Measurements from ENCODE around the gene ITIH2.
"Not testable (repeated sequence)": the region's sequence is repeated elsewhere in the genome, so short reads cannot be mapped to it uniquely, and the experiment has no call there.

Gene ITIH2

DNA sequence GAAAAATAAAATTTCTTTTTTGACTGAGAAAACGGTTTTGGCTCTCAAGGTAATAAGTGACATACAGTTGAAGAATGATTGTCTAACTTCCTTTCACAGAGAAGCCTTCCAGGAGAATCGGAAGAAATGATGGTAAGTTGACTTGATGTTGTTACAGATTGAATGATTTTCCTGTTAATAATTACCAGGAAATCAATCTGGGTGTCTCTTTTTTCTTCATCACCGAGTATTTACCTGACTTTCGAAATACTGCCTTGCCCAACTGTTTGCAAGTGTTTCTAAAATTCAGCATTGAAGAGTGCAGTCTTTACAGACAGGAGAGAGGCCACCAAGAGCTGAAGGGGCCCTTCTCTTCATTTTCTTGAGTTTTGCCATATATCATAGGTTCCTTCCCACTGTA lies 4.0 kb downstream of the ITIH2 start:
- Histone ChIP-seq H3K36me3 (replicated peaks; ENCODE audit: low read depth, low read length) (no peaks in the 10 kb centered on the region), H3K4me3 (ENCODE audit: low read length) (no peak overlapping the region), H3K9me3 (ENCODE audit: insufficient read depth, low read length) (no peaks in the 10 kb centered on the region), H3K4me1 (ENCODE audit: low read length) (no peaks in the 10 kb centered on the region), H4K20me1 (ENCODE audit: insufficient read depth, low read length) (no peaks in the 10 kb centered on the region), H3K79me2 (ENCODE audit: low read length) (no peaks in the 10 kb centered on the region), H3K27ac (ENCODE audit: low read length) (no peak overlapping the region), H3K4me2 (ENCODE audit: low read length) (no peak overlapping the region), H3K9ac (ENCODE audit: low read length) (no peak overlapping the region), H3K27me3 (ENCODE audit: low read depth, low read length) (peaks cover 31% of the 10 kb centered on the region), H2AFZ (ENCODE audit: low read depth, low read length) (no peak overlapping the region)
- TF ChIP-seq, protein P1, sequence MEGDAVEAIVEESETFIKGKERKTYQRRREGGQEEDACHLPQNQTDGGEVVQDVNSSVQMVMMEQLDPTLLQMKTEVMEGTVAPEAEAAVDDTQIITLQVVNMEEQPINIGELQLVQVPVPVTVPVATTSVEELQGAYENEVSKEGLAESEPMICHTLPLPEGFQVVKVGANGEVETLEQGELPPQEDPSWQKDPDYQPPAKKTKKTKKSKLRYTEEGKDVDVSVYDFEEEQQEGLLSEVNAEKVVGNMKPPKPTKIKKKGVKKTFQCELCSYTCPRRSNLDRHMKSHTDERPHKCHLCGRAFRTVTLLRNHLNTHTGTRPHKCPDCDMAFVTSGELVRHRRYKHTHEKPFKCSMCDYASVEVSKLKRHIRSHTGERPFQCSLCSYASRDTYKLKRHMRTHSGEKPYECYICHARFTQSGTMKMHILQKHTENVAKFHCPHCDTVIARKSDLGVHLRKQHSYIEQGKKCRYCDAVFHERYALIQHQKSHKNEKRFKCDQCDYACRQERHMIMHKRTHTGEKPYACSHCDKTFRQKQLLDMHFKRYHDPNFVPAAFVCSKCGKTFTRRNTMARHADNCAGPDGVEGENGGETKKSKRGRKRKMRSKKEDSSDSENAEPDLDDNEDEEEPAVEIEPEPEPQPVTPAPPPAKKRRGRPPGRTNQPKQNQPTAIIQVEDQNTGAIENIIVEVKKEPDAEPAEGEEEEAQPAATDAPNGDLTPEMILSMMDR (IDR thresholded peaks at IDR 0.05; ENCODE audit: low read depth, low read length): no peak
- no peak for TF ChIP-seq EZH2phosphoT487 (IDR thresholded peaks at IDR 0.05; ENCODE audit: low read depth)

DNA sequence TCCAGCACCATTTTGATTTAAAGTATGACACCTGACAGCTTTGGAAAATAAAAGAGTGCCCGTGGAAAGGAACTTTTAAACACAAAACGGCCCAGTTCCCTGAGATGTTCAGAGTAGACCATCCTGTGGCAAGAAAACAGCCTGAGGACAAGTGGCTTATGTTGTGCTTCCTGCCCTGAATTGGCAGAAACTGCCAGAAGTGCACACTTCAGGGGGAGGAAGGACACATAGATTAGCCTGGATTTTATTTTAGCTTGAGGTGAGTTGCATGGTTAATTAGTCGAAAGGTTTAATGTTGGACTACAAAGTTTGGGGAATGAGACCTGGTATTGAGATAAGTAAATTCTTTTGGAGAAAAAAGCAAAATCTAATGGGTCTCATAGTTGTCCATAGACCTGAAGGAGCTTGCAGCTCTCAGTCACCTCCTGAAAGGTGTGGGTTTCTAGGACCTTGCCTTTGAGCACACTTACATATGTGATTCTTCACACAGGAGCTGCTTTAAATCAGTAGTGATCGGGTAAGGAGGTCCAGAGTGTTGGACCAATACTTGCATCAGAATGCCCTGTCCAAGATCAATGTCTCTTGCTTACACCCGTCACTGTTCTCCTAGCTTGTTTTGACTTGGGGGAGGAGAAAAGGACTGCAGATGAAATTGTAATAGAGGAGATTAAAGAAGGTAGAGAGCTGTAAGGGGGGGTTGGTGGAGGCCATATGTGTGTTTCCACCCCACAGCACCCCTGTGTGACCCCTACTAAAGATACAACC lies 4.9 kb downstream of the ITIH2 start:
- Histone ChIP-seq H3K4me1 (ENCODE audit: low read length) (no peaks in the 10 kb centered on the region), H3K4me2 (ENCODE audit: low read length) (no peak overlapping the region), H3K27ac (ENCODE audit: low read length) (no peak overlapping the region), H3K79me2 (ENCODE audit: low read length) (no peaks in the 10 kb centered on the region), H3K9ac (ENCODE audit: low read length) (no peak overlapping the region), H3K36me3 (replicated peaks; ENCODE audit: low read depth, low read length) (no peaks in the 10 kb centered on the region), H3K4me3 (ENCODE audit: low read length) (no peak overlapping the region), H3K9me3 (ENCODE audit: insufficient read depth, low read length) (no peaks in the 10 kb centered on the region), H4K20me1 (ENCODE audit: insufficient read depth, low read length) (no peaks in the 10 kb centered on the region), H3K27me3 (ENCODE audit: low read depth, low read length) (peaks cover 26% of the 10 kb centered on the region), H2AFZ (ENCODE audit: low read depth, low read length) (no peak overlapping the region)
- no peak for TF ChIP-seq EZH2phosphoT487 (IDR thresholded peaks at IDR 0.05; ENCODE audit: low read depth)
- TF ChIP-seq, protein P1 (IDR thresholded peaks at IDR 0.05; ENCODE audit: low read depth, low read length): no peak

DNA sequence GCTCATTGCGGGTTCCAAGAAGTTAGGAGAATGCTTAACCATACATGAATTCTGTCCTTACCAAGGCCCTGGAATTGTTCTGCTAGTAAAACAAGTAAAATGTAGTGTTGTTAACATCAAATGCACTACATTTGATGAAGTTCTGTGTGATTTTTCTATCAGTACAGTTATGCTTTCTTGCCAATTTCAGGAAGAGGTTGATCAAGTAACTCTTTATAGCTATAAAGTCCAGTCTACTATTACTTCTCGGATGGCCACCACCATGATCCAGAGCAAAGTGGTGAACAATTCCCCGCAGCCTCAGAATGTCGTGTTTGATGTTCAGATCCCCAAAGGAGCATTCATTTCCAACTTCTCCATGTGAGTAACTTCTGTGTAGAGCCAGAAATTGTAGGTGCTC lies 5.7 kb downstream of the ITIH2 start:
- H4K20me1 ChIP-seq (ENCODE audit: insufficient read depth, low read length): no peaks in the 10 kb centered on the region
- no peak overlapping the region for H2AFZ ChIP-seq (ENCODE audit: low read depth, low read length)
- TF ChIP-seq EZH2phosphoT487 (IDR thresholded peaks at IDR 0.05; ENCODE audit: low read depth): no peak
- TF ChIP-seq, protein P1 (IDR thresholded peaks at IDR 0.05; ENCODE audit: low read depth, low read length): no peak
- peaks cover 18% of the 10 kb centered on the region for H3K27me3 ChIP-seq (ENCODE audit: low read depth, low read length)
- no peak overlapping the region for H3K9ac ChIP-seq (ENCODE audit: low read length)
- no peaks in the 10 kb centered on the region for H3K79me2 ChIP-seq (ENCODE audit: low read length)
- H3K9me3 ChIP-seq (ENCODE audit: insufficient read depth, low read length): no peaks in the 10 kb centered on the region
- H3K4me3 ChIP-seq (ENCODE audit: low read length): no peak overlapping the region
- H3K4me1 ChIP-seq (ENCODE audit: low read length): no peaks in the 10 kb centered on the region
- no peaks in the 10 kb centered on the region for H3K36me3 ChIP-seq (replicated peaks; ENCODE audit: low read depth, low read length)
- no peak overlapping the region for H3K27ac ChIP-seq (ENCODE audit: low read length)
- no peak overlapping the region for H3K4me2 ChIP-seq (ENCODE audit: low read length)

DNA sequence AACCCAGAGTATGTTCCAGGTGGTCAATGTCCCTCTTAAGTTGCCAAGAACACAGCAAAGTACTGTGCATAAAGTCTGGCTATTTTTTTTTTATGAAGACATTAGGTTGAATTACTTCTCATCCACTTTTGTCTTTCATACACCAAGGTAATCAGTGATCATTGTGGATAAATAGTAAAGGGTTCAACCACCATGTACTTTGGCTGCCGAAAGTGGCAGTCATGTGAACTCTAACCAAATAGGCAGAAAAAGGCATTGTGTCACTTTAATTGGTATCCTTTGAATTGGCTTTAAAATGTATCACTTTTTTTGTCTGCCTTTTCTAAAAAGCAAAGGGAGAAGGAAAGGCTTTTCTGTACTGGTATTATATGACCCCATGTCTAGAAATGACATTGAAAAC lies 7.3 kb downstream of the ITIH2 start:
- H3K9ac ChIP-seq (ENCODE audit: low read length): no peak overlapping the region
- no peak overlapping the region for H2AFZ ChIP-seq (ENCODE audit: low read depth, low read length)
- H3K79me2 ChIP-seq (ENCODE audit: low read length): no peaks in the 10 kb centered on the region
- no peak overlapping the region for H3K27ac ChIP-seq (ENCODE audit: low read length)
- peaks cover 14% of the 10 kb centered on the region for H3K27me3 ChIP-seq (ENCODE audit: low read depth, low read length)
- H3K4me2 ChIP-seq (ENCODE audit: low read length): no peak overlapping the region
- TF ChIP-seq, protein P1 (IDR thresholded peaks at IDR 0.05; ENCODE audit: low read depth, low read length): no peak
- no peak for TF ChIP-seq EZH2phosphoT487 (IDR thresholded peaks at IDR 0.05; ENCODE audit: low read depth)
- H3K4me3 ChIP-seq (ENCODE audit: low read length): no peak overlapping the region
- no peaks in the 10 kb centered on the region for H3K36me3 ChIP-seq (replicated peaks; ENCODE audit: low read depth, low read length)
- no peaks in the 10 kb centered on the region for H3K9me3 ChIP-seq (ENCODE audit: insufficient read depth, low read length)
- H3K4me1 ChIP-seq (ENCODE audit: low read length): no peaks in the 10 kb centered on the region
- no peaks in the 10 kb centered on the region for H4K20me1 ChIP-seq (ENCODE audit: insufficient read depth, low read length)

DNA sequence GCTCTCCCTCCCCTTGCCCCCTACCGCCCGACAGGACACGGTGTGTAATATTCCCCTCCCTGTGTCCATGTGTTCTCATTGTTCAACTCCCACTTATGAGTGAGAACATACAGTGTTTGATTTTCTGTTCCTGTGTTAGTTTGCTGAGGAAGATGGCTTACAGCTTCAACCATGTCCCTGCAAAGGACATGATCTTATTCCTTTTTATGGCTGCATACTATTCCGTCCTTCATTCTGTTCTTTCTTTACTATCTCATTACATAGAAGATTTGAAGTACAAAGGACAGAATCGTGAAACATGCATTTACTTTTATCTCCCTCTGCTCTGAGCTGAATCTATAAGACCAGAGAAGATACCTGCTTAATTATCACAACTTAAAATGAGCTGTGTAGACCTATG lies 8.0 kb downstream of the ITIH2 start:
- H2AFZ ChIP-seq (ENCODE audit: low read depth, low read length); H3K4me2 ChIP-seq (ENCODE audit: low read length); H3K9me3 ChIP-seq (ENCODE audit: insufficient read depth, low read length); H4K20me1 ChIP-seq (ENCODE audit: insufficient read depth, low read length); H3K27ac ChIP-seq (ENCODE audit: low read length); H3K4me3 ChIP-seq (ENCODE audit: low read length); H3K79me2 ChIP-seq (ENCODE audit: low read length); H3K36me3 ChIP-seq (replicated peaks; ENCODE audit: low read depth, low read length); H3K9ac ChIP-seq (ENCODE audit: low read length); H3K4me1 ChIP-seq (ENCODE audit: low read length): not testable (repeated sequence)
- peaks cover 10% of the 10 kb centered on the region for H3K27me3 ChIP-seq (ENCODE audit: low read depth, low read length)
